HCT116 (cell line): ENCODE data around the gene COX8A. TPM values are rescaled to one million over a fixed set of nuclear protein-coding genes. Genes with fewer than 3 reads are reported as not detected.

ENCODE experiments used
- ATAC-seq: fragments of 200-7000 bp; cut with Tn5 transposase; 2 replicates; pipeline ENCODE4 v1.9.1; 2020; ENCODE audit warnings: mild to moderate bottlenecking, moderate library complexity
- BruUV-seq: library from RNA; stranded (reverse); fragments of 400-500 nt; replicated peaks from 2 replicates; lab custom pipeline; 2021; lab: Mats Ljungman, UMichigan
- CTCF ChIA-PET: fragments of 300-600 bp; sonication (Branson Sonifier 250); formaldehyde crosslinking; loops from one replicate; lab custom pipeline; 2021; ENCODE audit warnings: antibody characterized with exemption; lab: Charles Lee
- POLR2A ChIA-PET: fragments of 300-600, 350-600 bp; sonication (Branson Sonifier 250); formaldehyde crosslinking; loops from one replicate; lab custom pipeline; 2021; ENCODE audit warnings: antibody characterized with exemption; lab: Charles Lee
- RAD21 ChIA-PET, 2 experiments: fragments of 300-600 bp; sonication (Branson Sonifier 250); formaldehyde crosslinking; loops; one replicate each; lab custom pipeline; 2023; ENCODE audit warnings: low total read pairs in 2 of 2; ENCODE audit not compliant: uncharacterized antibody in 2 of 2, unreplicated experiment in 2 of 2, low non-redundant PET in 1 of 2; lab: Charles Lee
- DNase-seq: peaks from one replicate; pipeline ENCODE4 v3.0.0-alpha.2; 2010; ENCODE audit warnings: low read depth, low spot score
- H2AFZ ChIP-seq: fragments of 200-600 bp; shearing (Covaris generic), sonication (generic); 2 replicates; pipeline ENCODE4 v1.6.1; 2017; ENCODE audit warnings: low read depth, mixed run types, mixed read lengths, antibody characterized with exemption, low read length; ENCODE audit not compliant: poor library complexity, severe bottlenecking
- H3K27ac ChIP-seq: 2 replicates; pipeline ENCODE4 v1.5.1; 2012; ENCODE audit warnings: low read depth, low read length
- H3K27me3 ChIP-seq: fragments of 200-600 bp; sonication (generic); 2 replicates; pipeline ENCODE4 v1.6.1; 2016; ENCODE audit warnings: mixed run types, low read length, mixed read lengths; ENCODE audit not compliant: insufficient read depth
- H3K36me3 ChIP-seq, 2 experiments: fragments of 200-500 bp in 1 of 2; fragments of 200-600 bp in 1 of 2; sonication (Bioruptor generic) in 1 of 2; sonication (generic) in 1 of 2; 2 replicates each; pipeline versions ENCODE4 v1.5.1 to v1.6.1; 2014 to 2016; ENCODE audit warnings: low read length in 2 of 2, inconsistent platforms in 1 of 2, mixed read lengths in 1 of 2, mixed run types in 1 of 2; ENCODE audit not compliant: insufficient read depth in 2 of 2, control insufficient read depth in 1 of 2
- H3K4me1 ChIP-seq, 2 experiments: fragments of 200-600 bp in 1 of 2; sonication (generic) in 1 of 2; 2 replicates each; pipeline versions ENCODE4 v1.5.1 to v1.6.1; 2012 to 2017; ENCODE audit warnings: low read length in 2 of 2, inconsistent platforms in 1 of 2, mild to moderate bottlenecking in 1 of 2, mixed read lengths in 1 of 2, mixed run types in 1 of 2, moderate library complexity in 1 of 2; ENCODE audit not compliant: insufficient read depth in 2 of 2, control insufficient read depth in 1 of 2
- H3K4me2 ChIP-seq: fragments of 200-600 bp; sonication (generic); 2 replicates; pipeline ENCODE4 v1.6.1; 2017; ENCODE audit warnings: mixed run types, low read length, mixed read lengths
- H3K4me3 ChIP-seq, 2 experiments: fragments of 200-600 bp in 1 of 2; sonication (generic) in 1 of 2; replicated peaks in 1 of 2; 2 replicates each; pipeline ENCODE4 v1.5.1; 2011 to 2016; ENCODE audit warnings: low read length in 2 of 2, control low read depth in 1 of 2, low read depth in 1 of 2, mild to moderate bottlenecking in 1 of 2, mixed read lengths in 1 of 2, mixed run types in 1 of 2
- H3K79me2 ChIP-seq: fragments of 200-600 bp; sonication (generic); 2 replicates; pipeline ENCODE4 v1.6.1; 2017; ENCODE audit warnings: mild to moderate bottlenecking, mixed run types, low read length, moderate library complexity, mixed read lengths; ENCODE audit not compliant: insufficient read depth
- H3K9ac ChIP-seq: fragments of 200-600 bp; sonication (generic); 2 replicates; pipeline ENCODE4 v1.6.1; 2016; ENCODE audit warnings: low read length, mixed read lengths
- H3K9me2 ChIP-seq: fragments of 200-600 bp; sonication (generic), shearing (Covaris generic); 2 replicates; pipeline ENCODE4 v1.6.1; 2017; ENCODE audit warnings: mixed run types, mild to moderate bottlenecking, moderate library complexity; ENCODE audit not compliant: insufficient read depth
- H3K9me3 ChIP-seq, 2 experiments: fragments of 200-500 bp in 1 of 2; fragments of 200-600 bp in 1 of 2; sonication (Bioruptor generic) in 1 of 2; sonication (generic) in 1 of 2; 2 replicates each; pipeline ENCODE4 v1.6.1; 2014 to 2017; ENCODE audit warnings: low read length in 2 of 2, mixed read lengths in 2 of 2, inconsistent platforms in 1 of 2, low read depth in 1 of 2, mild to moderate bottlenecking in 1 of 2, mixed run types in 1 of 2, moderate library complexity in 1 of 2; ENCODE audit not compliant: control insufficient read depth in 1 of 2, insufficient read depth in 1 of 2
- H4K20me1 ChIP-seq: fragments of 200-600 bp; sonication (generic), shearing (Covaris generic); 2 replicates; pipeline ENCODE4 v1.6.1; 2017; ENCODE audit warnings: mixed run types, mild to moderate bottlenecking, moderate library complexity; ENCODE audit not compliant: insufficient read depth
- CBX3 ChIP-seq: IDR thresholded peaks from 2 replicates; pipeline ENCODE4 v1.6.1; 2012; ENCODE audit warnings: low read depth
- EGR1 ChIP-seq: IDR thresholded peaks from 2 replicates; pipeline ENCODE4 v1.6.1; 2012; ENCODE audit warnings: low read depth
- EZH2 ChIP-seq: fragments of 200-600 bp; sonication (generic); IDR thresholded peaks from 2 replicates; pipeline ENCODE4 v1.6.1; 2017; ENCODE audit warnings: antibody characterized with exemption, mixed run types
- EZH2phosphoT487 ChIP-seq: fragments of 200-600 bp; IDR thresholded peaks from 2 replicates; pipeline ENCODE4 v1.6.1; 2018; ENCODE audit warnings: antibody characterized with exemption, borderline replicate concordance
- FOSL1 ChIP-seq: IDR thresholded peaks from 2 replicates; pipeline ENCODE4 v1.6.1; 2012; ENCODE audit warnings: low read depth
- RAD21 ChIP-seq: IDR thresholded peaks from 2 replicates; pipeline ENCODE4 v1.6.1; 2012; ENCODE audit warnings: low read depth, mild to moderate bottlenecking
- SIN3A ChIP-seq: IDR thresholded peaks from 2 replicates; pipeline ENCODE4 v1.6.1; 2012; ENCODE audit warnings: low read depth
- SP1 ChIP-seq: IDR thresholded peaks from 2 replicates; pipeline ENCODE4 v1.6.1; 2012; ENCODE audit warnings: low read depth
- YY1 ChIP-seq: IDR thresholded peaks from 2 replicates; pipeline ENCODE4 v1.6.1; 2011; ENCODE audit warnings: low read length, low read depth, moderate library complexity, mild to moderate bottlenecking; ENCODE audit not compliant: insufficient replicate concordance; ENCODE audit errors: extremely low read depth
- intact Hi-C: fragments of 100-400 bp; cut with micrococcal nuclease; formaldehyde crosslinking; loops from 2 replicates; pipeline ENCODE4 v1.10.0; 2022
- total RNA-seq: library from RNA; stranded (reverse); gene quantifications from one replicate; pipeline ENCODE4 v1.2.1, GENCODE V29; 2021; ENCODE audit not compliant: unreplicated experiment
- TF ChIP-seq, protein P1 (sequence below): IDR thresholded peaks from 2 replicates; pipeline ENCODE4 v1.6.1; 2012
- TF ChIP-seq, protein P2 (sequence below), 3 experiments: fragments of 200-600 bp in 1 of 3; sonication (generic) in 1 of 3; IDR thresholded peaks in 2 of 3; conservative IDR thresholded peaks in 1 of 3; 2 replicates each; pipeline ENCODE4 v1.5.1; 2012 to 2017; ENCODE audit warnings: low read depth in 2 of 3, low read length in 2 of 3, antibody characterized with exemption in 1 of 3, borderline replicate concordance in 1 of 3, control low read depth in 1 of 3, mild to moderate bottlenecking in 1 of 3, mixed read lengths in 1 of 3, mixed run types in 1 of 3, moderate library complexity in 1 of 3; ENCODE audit not compliant: insufficient read depth in 1 of 3
- TF ChIP-seq, protein P3 (sequence below): IDR thresholded peaks from 2 replicates; pipeline ENCODE4 v1.6.1; 2012

Gene COX8A
- total RNA-seq, 1 experiment from 2014 or later: 536 TPM

DNA sequence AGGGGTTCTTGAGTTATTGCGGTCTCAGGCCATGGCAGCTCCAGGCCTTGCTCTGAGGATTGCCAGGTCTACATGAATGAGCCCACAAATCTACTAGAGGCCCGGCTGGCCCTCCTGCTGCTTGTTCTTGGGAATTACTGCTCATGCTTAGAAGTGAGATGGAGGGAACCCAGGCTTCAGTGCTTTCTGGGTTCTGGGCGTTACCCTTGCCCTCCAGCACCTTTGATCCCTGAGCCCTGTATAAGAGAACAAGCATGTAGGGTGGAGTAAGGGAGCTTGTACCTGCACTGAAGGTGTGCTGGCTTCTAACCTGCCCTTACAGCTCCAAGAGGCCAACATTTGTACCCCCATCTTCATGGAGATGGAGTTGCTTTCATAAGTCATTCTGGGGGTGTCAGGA, 31.6 kb upstream of the COX8A start:
- POLR2A ChIA-PET: no interaction called here
- intact Hi-C loops: no loop called here

DNA sequence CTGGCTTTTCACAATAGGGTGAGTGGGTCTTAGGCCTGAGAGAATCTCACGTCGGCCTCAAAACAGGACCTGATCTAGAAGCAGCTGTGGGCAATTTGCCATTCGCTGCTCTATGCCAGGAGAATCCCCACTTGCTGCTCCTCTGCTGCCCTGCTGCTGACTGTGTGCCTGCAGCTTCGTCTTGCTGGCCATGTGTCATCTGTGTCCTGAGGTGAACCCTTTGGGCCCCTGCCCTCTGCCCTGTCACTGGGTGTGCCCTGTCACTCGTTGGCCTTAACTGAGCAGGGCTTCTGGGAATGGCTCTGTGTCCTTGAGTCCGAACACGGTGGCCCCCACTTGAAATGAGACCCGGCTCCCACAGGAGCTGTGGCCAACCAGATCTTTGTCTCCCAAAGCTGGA, 29.4 kb upstream of the COX8A start:
- intact Hi-C loops: loop anchor here (1.0 to 2.0 kb wide), 2 partner anchors 108 to 178 kb away; no protein-coding TSS in a partner anchor
- ATAC-seq: no peak
- peak overlapping the region; percentile 3 for H3K27ac ChIP-seq
- ChIA-PET RAD21 (interaction anchor here (1.0 to 1.5 kb wide), 4 partner anchors 11 to 108 kb away, joined by 3 to 10 read pairs (median 4); partner anchors contain the start of gene MARK2 (in 1 of the 2)), CTCF (interaction anchor here (1.2 to 4.1 kb wide), 12 partner anchors 10 to 352 kb away, joined by 3 to 66 read pairs (median 4); partner anchors contain the start of genes COX8A, MARK2, RCOR2 and ZFTA), POLR2A (interaction anchor here (1.2 kb wide), 1 partner anchor 108 kb away, joined by 5 read pairs; no protein-coding TSS in a partner anchor)
- H3K9me3 ChIP-seq: no peaks in the 10 kb centered on the region
- peaks cover 11 to 14% of the 10 kb centered on the region in 2 experiments; a peak in 3 of 4 replicates for H3K36me3 ChIP-seq
- H2AFZ ChIP-seq: no peak overlapping the region
- peaks cover 0 to 16% of the 10 kb centered on the region in 2 experiments; a peak in 3 of 4 replicates for H3K4me1 ChIP-seq
- no peak overlapping the region for H3K4me2 ChIP-seq
- H3K4me3 ChIP-seq: no peak overlapping the region
- TF ChIP-seq, protein P1, sequence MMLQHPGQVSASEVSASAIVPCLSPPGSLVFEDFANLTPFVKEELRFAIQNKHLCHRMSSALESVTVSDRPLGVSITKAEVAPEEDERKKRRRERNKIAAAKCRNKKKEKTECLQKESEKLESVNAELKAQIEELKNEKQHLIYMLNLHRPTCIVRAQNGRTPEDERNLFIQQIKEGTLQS: no peak
- TF ChIP-seq FOSL1 (no peak), RAD21 (no peak), SIN3A (no peak), CBX3 (no peak), SP1 (no peak)
- TF ChIP-seq, protein P2, sequence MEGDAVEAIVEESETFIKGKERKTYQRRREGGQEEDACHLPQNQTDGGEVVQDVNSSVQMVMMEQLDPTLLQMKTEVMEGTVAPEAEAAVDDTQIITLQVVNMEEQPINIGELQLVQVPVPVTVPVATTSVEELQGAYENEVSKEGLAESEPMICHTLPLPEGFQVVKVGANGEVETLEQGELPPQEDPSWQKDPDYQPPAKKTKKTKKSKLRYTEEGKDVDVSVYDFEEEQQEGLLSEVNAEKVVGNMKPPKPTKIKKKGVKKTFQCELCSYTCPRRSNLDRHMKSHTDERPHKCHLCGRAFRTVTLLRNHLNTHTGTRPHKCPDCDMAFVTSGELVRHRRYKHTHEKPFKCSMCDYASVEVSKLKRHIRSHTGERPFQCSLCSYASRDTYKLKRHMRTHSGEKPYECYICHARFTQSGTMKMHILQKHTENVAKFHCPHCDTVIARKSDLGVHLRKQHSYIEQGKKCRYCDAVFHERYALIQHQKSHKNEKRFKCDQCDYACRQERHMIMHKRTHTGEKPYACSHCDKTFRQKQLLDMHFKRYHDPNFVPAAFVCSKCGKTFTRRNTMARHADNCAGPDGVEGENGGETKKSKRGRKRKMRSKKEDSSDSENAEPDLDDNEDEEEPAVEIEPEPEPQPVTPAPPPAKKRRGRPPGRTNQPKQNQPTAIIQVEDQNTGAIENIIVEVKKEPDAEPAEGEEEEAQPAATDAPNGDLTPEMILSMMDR (IDR thresholded peaks at IDR 0.05 in 2 of 3, conservative IDR thresholded peaks at IDR 0.05 in 1 of 3; ENCODE audit: borderline replicate concordance in 1 of 3, insufficient read depth in 1 of 3, low read depth in 2 of 3, low read length in 2 of 3): no peak
- TF ChIP-seq, all 23 proteins: peak for 0
- no peaks in the 10 kb centered on the region; the same call in 1 of the 2 replicates for H4K20me1 ChIP-seq
- H3K79me2 ChIP-seq: peaks cover 54% of the 10 kb centered on the region
- H3K27me3 ChIP-seq: no peaks in the 10 kb centered on the region
- DNase-seq: no peak
- no peaks in the 10 kb centered on the region for H3K9me2 ChIP-seq
- BruUV-seq: no TSS peak
- H3K9ac ChIP-seq: peak overlapping the region; percentile 19; the same call in 1 of the 2 replicates

More for the DNA sequence above, 31.6 kb upstream of the COX8A start:
- no peak for TF ChIP-seq YY1
- no peak for TF ChIP-seq EZH2
- TF ChIP-seq, protein P3, sequence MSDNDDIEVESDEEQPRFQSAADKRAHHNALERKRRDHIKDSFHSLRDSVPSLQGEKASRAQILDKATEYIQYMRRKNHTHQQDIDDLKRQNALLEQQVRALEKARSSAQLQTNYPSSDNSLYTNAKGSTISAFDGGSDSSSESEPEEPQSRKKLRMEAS: no peak
- no peak for TF ChIP-seq EZH2phosphoT487
- TF ChIP-seq EGR1: no peak
- TF ChIP-seq CBX3: no peak
- H3K79me2 ChIP-seq: peaks cover 66% of the 10 kb centered on the region
- no peak overlapping the region for H3K9ac ChIP-seq
- no peaks in the 10 kb centered on the region for H3K9me3 ChIP-seq
- ATAC-seq (no peak), DNase-seq (no peak)
- no TSS peak for BruUV-seq
- ChIA-PET CTCF (no interaction called here), RAD21 (no interaction called here)
- H3K36me3 ChIP-seq: peaks cover 8 to 10% of the 10 kb centered on the region in 2 experiments; a peak in 3 of 4 replicates
- H3K27ac ChIP-seq: no peak overlapping the region
- H3K4me1 ChIP-seq: peaks cover 1 to 28% of the 10 kb centered on the region in 2 experiments
- no peak overlapping the region for H2AFZ ChIP-seq
- H3K4me2 ChIP-seq: no peak overlapping the region
- no peaks in the 10 kb centered on the region; the same call in 1 of the 2 replicates for H4K20me1 ChIP-seq
- no peak overlapping the region for H3K4me3 ChIP-seq
- H3K9me2 ChIP-seq: no peaks in the 10 kb centered on the region
- H3K27me3 ChIP-seq: no peaks in the 10 kb centered on the region
